ENCODE measurements around the gene ADRA2B. TPM values are rescaled to one million over a fixed set of nuclear protein-coding genes. Genes with fewer than 3 reads are reported as not detected.

The ADRA2B gene
- total RNA-seq, 1 experiment from 2014 or later = 2.7 TPM

- no peaks in the 10 kb centered on the region for H3K23me2 ChIP-seq (ENCODE audit: insufficient read length, low read depth, low read length, poor library complexity, severe bottlenecking)
Observed at GRCh38 chr2:96097951-96098823, 18.2 kb downstream of the ADRA2B start.

More at GRCh38 chr2:96097951-96098823, 18.2 kb downstream of the ADRA2B start:
- H2BK12ac ChIP-seq (ENCODE audit: insufficient read length, low read depth, low read length) = no peak overlapping the region
- H3T11ph ChIP-seq (ENCODE audit: low read length) = no peak overlapping the region
- no peak overlapping the region for H3K4ac ChIP-seq (ENCODE audit: low read depth, low read length)
- H4K20me1 ChIP-seq (ENCODE audit: control insufficient read depth, insufficient read depth, insufficient read length) = no peaks in the 10 kb centered on the region
- H3K23ac ChIP-seq (ENCODE audit: insufficient read length, low read depth, low read length) = no peak overlapping the region
- Mint-ChIP-seq H3K4me3 (no peak overlapping the region), H3K4me1 (peaks cover 12 to 25% of the 10 kb centered on the region in 2 experiments), H3K27me3 (ENCODE audit: low read depth) (no peaks in the 10 kb centered on the region), H3K9me3 (no peaks in the 10 kb centered on the region; a peak in 1 of 5 replicates), H3K36me3 (ENCODE audit: insufficient read depth in 1 of 3, low read depth in 3 of 3) (no peaks in the 10 kb centered on the region), H3K27ac (peak overlapping the region in 1 of 3 experiments; percentile 59; a peak in 2 of 7 replicates)
- no peak overlapping the region for H2BK5ac ChIP-seq (ENCODE audit: insufficient read length, low read length)
- H2AK5ac ChIP-seq (ENCODE audit: insufficient read length, low read length) = no peak overlapping the region
- no peak overlapping the region for H3K18ac ChIP-seq (ENCODE audit: insufficient read length, low read depth, low read length)
- peak; percentile 22 for DNase-seq
- H4K8ac ChIP-seq (replicated peaks; ENCODE audit: insufficient read length, low read depth, low read length) = no peak overlapping the region
- WGBS (ENCODE audit: extremely low coverage, insufficient read length, low lambda C conversion rate) = no CpG with 5 or more reads among the region's 7 CpGs
- H2BK20ac ChIP-seq (ENCODE audit: low read depth, low read length, poor library complexity, severe bottlenecking) = no peak overlapping the region
- H3K56ac ChIP-seq (ENCODE audit: insufficient read length, low read depth, low read length) = no peak overlapping the region
- H2BK120ac ChIP-seq (ENCODE audit: low read depth, low read length, poor library complexity, severe bottlenecking) = no peak overlapping the region
- H4K91ac ChIP-seq (ENCODE audit: insufficient read length, low read depth, low read length) = no peak overlapping the region
- H3K79me1 ChIP-seq (ENCODE audit: insufficient read depth, low read depth, low read length, poor library complexity, severe bottlenecking) = no peaks in the 10 kb centered on the region
- H3K9me3 ChIP-seq (ENCODE audit: control insufficient read depth, low read depth, low read length) = no peaks in the 10 kb centered on the region
- no peak overlapping the region for H2AFZ ChIP-seq (ENCODE audit: low read length)
- no peaks in the 10 kb centered on the region; the same call in 1 of the 2 replicates for H3K4me1 ChIP-seq (ENCODE audit: insufficient read depth, low read length)
- no peak overlapping the region for H3K27ac ChIP-seq (ENCODE audit: insufficient read length, low read depth, low read length)
- no peaks in the 10 kb centered on the region for H3K79me2 ChIP-seq (ENCODE audit: insufficient read depth, low read length)
- H2BK15ac ChIP-seq (ENCODE audit: low read depth, low read length) = no peak overlapping the region
- no peaks in the 10 kb centered on the region for H3K27me3 ChIP-seq (ENCODE audit: insufficient read depth, low read length)
- H3K14ac ChIP-seq (ENCODE audit: insufficient read depth, low read length) = no peak overlapping the region
- no peak overlapping the region for H3K9ac ChIP-seq (ENCODE audit: extremely low read depth, insufficient read length, low read length)
- TF ChIP-seq CTCF (conservative IDR thresholded peaks at IDR 0.05) = no peak
- H3K4me2 ChIP-seq (ENCODE audit: insufficient read depth, insufficient read length, low read length) = no peak overlapping the region
- no peak overlapping the region for H4K5ac ChIP-seq (ENCODE audit: insufficient read length, low read depth, low read length)

Data from H9 (cell line).